ENCODE results near the gene UBE2D1. TPM values are rescaled to one million over a fixed set of nuclear protein-coding genes. Genes with fewer than 3 reads are reported as not detected.

UBE2D1 gene
- total and polyA plus RNA-seq, 9 of the 15 experiments (the other 6 are each of a cell fraction or from before 2014, with no cell fraction given) = 4.1 to 24.4 (median 12.3) TPM

- no peak for TF ChIP-seq ZNF318 (IDR thresholded peaks at IDR 0.05; ENCODE audit: borderline replicate concordance in 1 of 2, low read depth in 1 of 2)
- BruUV-seq (replicated peaks) = no TSS peak
- no peaks in the 10 kb centered on the region for H4K20me1 ChIP-seq (replicated peaks; ENCODE audit: control insufficient read depth, insufficient read depth, low read length)
- ChIA-PET POLR2A (no interaction called here), CTCF (ENCODE audit: low intra/inter-chr PET ratio) (no interaction called here)
- no peak overlapping the region for H3K4me3 ChIP-seq
- no peaks in the 10 kb centered on the region for H3K9me1 ChIP-seq (ENCODE audit: control insufficient read depth, insufficient read depth, low read length)
- ATAC-seq (no peak), FAIRE-seq (no peak), DNase-seq (ENCODE audit: extremely low read depth in 1 of 4, low spot score in 3 of 4) (no peak)
- no peak overlapping the region for H3K4me2 ChIP-seq (ENCODE audit: insufficient read depth, low read length)
- H3K27me3 ChIP-seq (ENCODE audit: control insufficient read depth in 2 of 2, insufficient read depth in 2 of 2, low read length in 2 of 2) = no peaks in the 10 kb centered on the region
- intact Hi-C loops (cut with micrococcal nuclease) = loop anchor here (10.0 kb wide), 1 partner anchor 196 kb away; the partner anchor contains the start of gene BICC1
- no peak overlapping the region for H3K9ac ChIP-seq (ENCODE audit: insufficient read depth in 1 of 2, low read depth in 2 of 2, low read length in 2 of 2)
- WGBS (ENCODE audit: insufficient coverage, low coverage, missing lambda C conversion rate) = 9% methylated on average over 2 of the region's 2 CpGs
- no peak overlapping the region for H3K27ac ChIP-seq (ENCODE audit: extremely low read depth, low read depth, low read length)
- H3K9me3 ChIP-seq (replicated peaks; ENCODE audit: control insufficient read depth, insufficient read depth, low read depth, low read length) = no peaks in the 10 kb centered on the region
- H3K36me3 ChIP-seq (ENCODE audit: control insufficient read depth, insufficient read depth, low read length) = no peaks in the 10 kb centered on the region
- in situ Hi-C loops (cut with MboI) = no loop called here
- H3K4me1 ChIP-seq (replicated peaks in 1 of 2; ENCODE audit: control insufficient read depth in 2 of 2, insufficient read depth in 2 of 2, low read length in 2 of 2) = peaks cover 0 to 18% of the 10 kb centered on the region in 2 experiments; a peak in 2 of 5 replicates
- H2AFZ ChIP-seq (ENCODE audit: low read depth, low read length) = no peak overlapping the region
- H3K79me2 ChIP-seq (ENCODE audit: control insufficient read depth, insufficient read depth, low read length) = no peaks in the 10 kb centered on the region
Observed at GRCh38 chr10:58318346-58318745, 16.5 kb upstream of the UBE2D1 start.

All from K562 (cell line).